ENCODE measurements around the gene PPARG. TPM values are rescaled to one million over a fixed set of nuclear protein-coding genes. Genes with fewer than 3 reads are reported as not detected.

PPARG gene
- total and polyA plus RNA-seq, 2 of the 8 experiments (the other 6 are each of a cell fraction or from before 2014, with no cell fraction given): 0.06 TPM; not detected in 1

DNA sequence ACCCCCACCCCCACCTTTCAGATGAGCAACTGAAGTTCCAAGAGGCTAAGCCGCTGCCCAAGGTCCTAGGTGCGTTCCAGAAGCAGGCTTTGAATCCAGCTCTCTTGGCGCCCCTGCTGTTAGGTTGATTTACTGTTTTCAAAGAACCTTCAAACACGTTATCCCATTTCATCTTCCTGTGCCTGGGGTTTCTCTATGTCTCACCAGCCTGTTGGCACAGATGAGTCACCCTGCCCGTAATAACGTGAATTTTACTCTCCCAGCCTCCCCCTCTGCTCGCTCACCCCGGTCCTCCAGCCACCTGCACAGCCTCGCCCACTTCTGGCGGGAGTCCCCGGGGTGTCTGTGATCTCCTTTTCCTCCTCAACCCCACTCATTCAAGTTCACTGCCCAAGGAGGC lies 182.4 kb downstream of the PPARG start:
- no peak overlapping the region for H3K56ac ChIP-seq (replicated peaks; ENCODE audit: insufficient read length, low read depth, low read length)
- no peaks in the 10 kb centered on the region for H3K27me3 ChIP-seq (replicated peaks in 1 of 4; ENCODE audit: control insufficient read depth in 3 of 4, extremely low read depth in 1 of 4, insufficient read depth in 3 of 4, low read length in 3 of 4)
- H3K23ac ChIP-seq (ENCODE audit: insufficient read length): no peak overlapping the region
- no peak overlapping the region for H2AFZ ChIP-seq (ENCODE audit: low read length)
- H4K8ac ChIP-seq (ENCODE audit: extremely low read depth, insufficient read depth, low read length): no peak overlapping the region
- H3K36me3 ChIP-seq (ENCODE audit: control insufficient read depth in 2 of 4, insufficient read depth in 4 of 4, low read length in 3 of 4): no peaks in the 10 kb centered on the region
- H3K27ac ChIP-seq (ENCODE audit: low read depth, low read length): no peak overlapping the region
- H4K5ac ChIP-seq (ENCODE audit: insufficient read length, low read depth, low read length): no peak overlapping the region
- no peak overlapping the region for H3K18ac ChIP-seq (ENCODE audit: extremely low read depth, low read length)
- H3K14ac ChIP-seq (ENCODE audit: insufficient read length): no peak overlapping the region
- no peak overlapping the region for H2BK20ac ChIP-seq (ENCODE audit: low read length)
- TF ChIP-seq RAD21 (IDR thresholded peaks at IDR 0.05 in 1 of 2, conservative IDR thresholded peaks at IDR 0.05 in 1 of 2; ENCODE audit: low read depth in 2 of 2, low read length in 2 of 2) (peak; percentile 17 to 36; a peak in 2 of 4 replicates), KDM4A (IDR thresholded peaks at IDR 0.05; ENCODE audit: low read depth, low read length, severe bottlenecking) (no peak)
- TF ChIP-seq, protein P1, sequence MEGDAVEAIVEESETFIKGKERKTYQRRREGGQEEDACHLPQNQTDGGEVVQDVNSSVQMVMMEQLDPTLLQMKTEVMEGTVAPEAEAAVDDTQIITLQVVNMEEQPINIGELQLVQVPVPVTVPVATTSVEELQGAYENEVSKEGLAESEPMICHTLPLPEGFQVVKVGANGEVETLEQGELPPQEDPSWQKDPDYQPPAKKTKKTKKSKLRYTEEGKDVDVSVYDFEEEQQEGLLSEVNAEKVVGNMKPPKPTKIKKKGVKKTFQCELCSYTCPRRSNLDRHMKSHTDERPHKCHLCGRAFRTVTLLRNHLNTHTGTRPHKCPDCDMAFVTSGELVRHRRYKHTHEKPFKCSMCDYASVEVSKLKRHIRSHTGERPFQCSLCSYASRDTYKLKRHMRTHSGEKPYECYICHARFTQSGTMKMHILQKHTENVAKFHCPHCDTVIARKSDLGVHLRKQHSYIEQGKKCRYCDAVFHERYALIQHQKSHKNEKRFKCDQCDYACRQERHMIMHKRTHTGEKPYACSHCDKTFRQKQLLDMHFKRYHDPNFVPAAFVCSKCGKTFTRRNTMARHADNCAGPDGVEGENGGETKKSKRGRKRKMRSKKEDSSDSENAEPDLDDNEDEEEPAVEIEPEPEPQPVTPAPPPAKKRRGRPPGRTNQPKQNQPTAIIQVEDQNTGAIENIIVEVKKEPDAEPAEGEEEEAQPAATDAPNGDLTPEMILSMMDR (IDR thresholded peaks at IDR 0.05; ENCODE audit: control extremely low read depth in 1 of 3, insufficient read depth in 1 of 3, low read depth in 1 of 3, low read length in 3 of 3): peak in 2 of 3 experiments; percentile 6 to 34; a peak in 2 of 4 replicates
- no peak overlapping the region for H3K4ac ChIP-seq (replicated peaks; ENCODE audit: insufficient read length, low read depth, low read length)
- no peak overlapping the region for H4K91ac ChIP-seq (replicated peaks; ENCODE audit: insufficient read length, low read length)
- no peak overlapping the region for H3K9ac ChIP-seq (replicated peaks in 1 of 4; ENCODE audit: extremely low read depth in 1 of 4, low read depth in 3 of 4, low read length in 3 of 4)
- H3K4me1 ChIP-seq (replicated peaks in 1 of 4; ENCODE audit: control insufficient read depth in 3 of 4, insufficient read depth in 4 of 4, low read length in 3 of 4): peaks cover 0 to 4% (median 0%) of the 10 kb centered on the region in 4 experiments; a peak in 2 of 7 replicates
- DNase-seq (ENCODE audit: low read depth in 1 of 2, low spot score in 2 of 2) (no peak), FAIRE-seq (no peak)
- CTCF ChIA-PET (ENCODE audit: partially characterized antibody): interaction anchor here (0.5 to 5.3 kb wide), 7 partner anchors 9 to 1595 kb away, joined by 3 to 25 read pairs (median 4); no protein-coding TSS in a partner anchor
- H2BK12ac ChIP-seq (ENCODE audit: low read depth, low read length): no peak overlapping the region
- H2BK15ac ChIP-seq (ENCODE audit: low read length): no peak overlapping the region
- no peaks in the 10 kb centered on the region for H3K79me2 ChIP-seq (ENCODE audit: control insufficient read depth in 1 of 2, insufficient read depth in 2 of 2, low read length in 2 of 2)
- no peak overlapping the region for H3K4me2 ChIP-seq (ENCODE audit: insufficient read depth in 1 of 2, low read depth in 2 of 2, low read length in 2 of 2)
- H2BK120ac ChIP-seq (replicated peaks; ENCODE audit: low read depth, low read length): no peak overlapping the region
- no peak overlapping the region for H3K4me3 ChIP-seq (ENCODE audit: extremely low read depth in 1 of 4, insufficient read depth in 2 of 4, low read depth in 3 of 4, low read length in 4 of 4)
- POLR2A ChIA-PET (ENCODE audit: partially characterized antibody): interaction anchor here (0.6 to 1.7 kb wide), 3 partner anchors 12 to 1340 kb away, joined by 3 to 4 read pairs (median 3); no protein-coding TSS in a partner anchor
- no peaks in the 10 kb centered on the region for H4K20me1 ChIP-seq (replicated peaks in 1 of 2; ENCODE audit: control insufficient read depth in 1 of 2, insufficient read depth in 2 of 2, low read length in 2 of 2)
- 76% methylated on average over 11 of the region's 11 CpGs; no CpG with 5 or more reads in 1 of the 2 experiments for WGBS, 2 experiments (ENCODE audit: extremely low coverage in 1 of 2, insufficient coverage in 1 of 2, insufficient read length in 1 of 2, insufficient replicate concordance in 2 of 2, low coverage in 1 of 2, low lambda C conversion rate in 2 of 2, missing lambda C conversion rate in 1 of 2)
- no peaks in the 10 kb centered on the region for H3K23me2 ChIP-seq (ENCODE audit: low read depth, low read length)
- no peaks in the 10 kb centered on the region for H3K9me3 ChIP-seq (ENCODE audit: insufficient read depth in 2 of 2, low read depth in 1 of 2, low read length in 1 of 2)
- H3K79me1 ChIP-seq (ENCODE audit: low read depth, low read length): no peaks in the 10 kb centered on the region
- H2BK5ac ChIP-seq (ENCODE audit: low read depth, low read length): no peak overlapping the region
- no peak overlapping the region for H2AK5ac ChIP-seq (ENCODE audit: low read depth, low read length)
